Caco-2 (cell line): ENCODE results near the gene UBA5. TPM values are rescaled to one million over a fixed set of nuclear protein-coding genes. Genes with fewer than 3 reads are reported as not detected.

Source experiments
- BruUV-seq: library from RNA; stranded (reverse); fragments of 400-500 nt; replicated peaks from 2 replicates; lab custom pipeline; 2021; lab: Mats Ljungman, UMichigan
- CTCF ChIA-PET: fragments of 300-600 bp; sonication (Branson Sonifier 250); formaldehyde crosslinking; loops from one replicate; lab custom pipeline; 2022; ENCODE audit warnings: antibody characterized with exemption; lab: Charles Lee
- POLR2A ChIA-PET: fragments of 300-600 bp; sonication (Branson Sonifier 250); formaldehyde crosslinking; loops from one replicate; lab custom pipeline; 2022; ENCODE audit warnings: antibody characterized with exemption; lab: Charles Lee
- DNase-seq, 2 experiments: peaks; one replicate each; pipeline versions ENCODE4 v3.0.0 to v3.0.0-alpha.2; 2020 to 2022
- H3K27me3 ChIP-seq: replicated peaks from 2 replicates; pipeline ENCODE4 v1.6.0; 2011; ENCODE audit warnings: low read length; ENCODE audit not compliant: control insufficient read depth, insufficient read depth
- H3K36me3 ChIP-seq: 2 replicates; pipeline ENCODE4 v1.5.1; 2011; ENCODE audit warnings: low read length; ENCODE audit not compliant: control insufficient read depth, insufficient read depth
- H3K4me1 ChIP-seq: fragments of 250-450 bp; sonication (Bioruptor Pico); 2 replicates; pipeline ENCODE4 v1.5.1; 2020; ENCODE audit warnings: mild to moderate bottlenecking
- H3K4me3 ChIP-seq: 2 replicates; pipeline ENCODE4 v1.5.1; 2011; ENCODE audit warnings: low read depth, mild to moderate bottlenecking, control low read depth, low read length
- H3K9me3 ChIP-seq: fragments of 250-450 bp; sonication (Bioruptor Pico); 2 replicates; pipeline ENCODE4 v1.5.1; 2020; ENCODE audit warnings: mild to moderate bottlenecking, moderate library complexity
- H3K27ac Mint-ChIP-seq: one replicate; pipeline ENCODE4 v1.8.0; 2022; ENCODE audit warnings: mixed read lengths; ENCODE audit not compliant: unreplicated experiment
- H3K27me3 Mint-ChIP-seq: one replicate; pipeline ENCODE4 v1.8.0; 2022; ENCODE audit warnings: mixed read lengths; ENCODE audit not compliant: insufficient read depth, unreplicated experiment
- H3K36me3 Mint-ChIP-seq: one replicate; pipeline ENCODE4 v1.8.0; 2022; ENCODE audit warnings: mild to moderate bottlenecking, mixed read lengths; ENCODE audit not compliant: insufficient read depth, unreplicated experiment
- H3K4me1 Mint-ChIP-seq: one replicate; pipeline ENCODE4 v1.8.0; 2022; ENCODE audit warnings: low read depth, mixed read lengths; ENCODE audit not compliant: unreplicated experiment
- H3K4me3 Mint-ChIP-seq: one replicate; pipeline ENCODE4 v1.8.0; 2022; ENCODE audit warnings: mild to moderate bottlenecking, moderate library complexity, mixed read lengths; ENCODE audit not compliant: unreplicated experiment
- H3K9me3 Mint-ChIP-seq: one replicate; pipeline ENCODE4 v1.8.0; 2022; ENCODE audit warnings: mixed read lengths; ENCODE audit not compliant: unreplicated experiment
- CTCF ChIP-seq, 2 experiments: fragments of 200-600 bp in 1 of 2; IDR thresholded peaks; 1 replicate in 1 of 2; 2 replicates in 1 of 2; pipeline versions ENCODE4 v1.5.1 to v1.8.0; 2011 to 2022; ENCODE audit warnings: antibody characterized with exemption in 1 of 2, control low read depth in 1 of 2, inconsistent platforms in 1 of 2, low read depth in 1 of 2, low read length in 1 of 2, mild to moderate bottlenecking in 1 of 2, moderate library complexity in 1 of 2; ENCODE audit not compliant: insufficient read depth in 1 of 2, severe bottlenecking in 1 of 2, unreplicated experiment in 1 of 2
- intact Hi-C: fragments of 100-400 bp; cut with micrococcal nuclease; formaldehyde crosslinking; loops from one replicate; pipeline ENCODE4 v1.10.0; 2022; ENCODE audit not compliant: unreplicated experiment
- total RNA-seq: library from RNA; stranded (reverse); gene quantifications from 2 replicates; pipeline ENCODE4 v1.2.3, GENCODE V29; 2022

The UBA5 gene
- total RNA-seq, 1 experiment from 2014 or later, result 47.6 TPM

- peaks cover 29% of the 10 kb centered on the region for H3K4me1 Mint-ChIP-seq
- no peaks in the 10 kb centered on the region for H3K9me3 ChIP-seq
- no peaks in the 10 kb centered on the region for H3K9me3 Mint-ChIP-seq
- H3K27ac Mint-ChIP-seq, result peak overlapping the region; percentile 99
- no peaks in the 10 kb centered on the region for H3K27me3 ChIP-seq
- H3K36me3 ChIP-seq, result no peaks in the 10 kb centered on the region
- H3K4me3 Mint-ChIP-seq, result peak overlapping the region; percentile 97
- H3K27me3 Mint-ChIP-seq, result no peaks in the 10 kb centered on the region
- no peak for TF ChIP-seq CTCF (IDR thresholded peaks at IDR 0.05; ENCODE audit: insufficient read depth in 1 of 2, low read depth in 1 of 2, low read length in 1 of 2, severe bottlenecking in 1 of 2, unreplicated experiment in 1 of 2)
- H3K4me1 ChIP-seq, result peaks cover 29% of the 10 kb centered on the region
- ChIA-PET CTCF (interaction anchor here (0.7 to 1.3 kb wide), 2 partner anchors 16 to 28 kb away, joined by 3 to 8 read pairs; no protein-coding TSS in a partner anchor), POLR2A (interaction anchor here (0.6 kb wide), 1 partner anchor 22 kb away, joined by 4 read pairs; no protein-coding TSS in a partner anchor)
- BruUV-seq, result no TSS peak
- peak overlapping the region; percentile 97 for H3K4me3 ChIP-seq
- no peak for DNase-seq
- H3K36me3 Mint-ChIP-seq, result peaks cover 16% of the 10 kb centered on the region
- intact Hi-C loops, result loop anchor here (1.0 kb wide), 1 partner anchor 63 kb away; the partner anchor contains the start of gene NPHP3
Measured at GRCh38 chr3:132659000-132659364, 1.1 kb upstream of the UBA5 start.

- no peaks in the 10 kb centered on the region for H3K9me3 Mint-ChIP-seq
- TF ChIP-seq CTCF (IDR thresholded peaks at IDR 0.05; ENCODE audit: insufficient read depth in 1 of 2, low read depth in 1 of 2, low read length in 1 of 2, severe bottlenecking in 1 of 2, unreplicated experiment in 1 of 2), result peak; percentile 58 to 74
- no peaks in the 10 kb centered on the region for H3K36me3 ChIP-seq
- peak; percentile 67 to 73 for DNase-seq
- peak within 1 kb of the TSS; percentile 99 for H3K27ac Mint-ChIP-seq
- ChIA-PET CTCF (interaction anchor here (0.6 to 1.3 kb wide), 3 partner anchors 17 to 27 kb away, joined by 3 to 8 read pairs (median 6); no protein-coding TSS in a partner anchor), POLR2A (interaction anchor here (0.6 kb wide), 1 partner anchor 21 kb away, joined by 4 read pairs; no protein-coding TSS in a partner anchor)
- H3K4me3 ChIP-seq, result peak within 1 kb of the TSS; percentile 97
- no peaks in the 10 kb centered on the region for H3K27me3 Mint-ChIP-seq
- intact Hi-C loops, result loop anchor here (1.0 kb wide), 1 partner anchor 63 kb away; the partner anchor contains the start of gene NPHP3
- peak within 1 kb of the TSS; percentile 97 for H3K4me3 Mint-ChIP-seq
- no peaks in the 10 kb centered on the region for H3K9me3 ChIP-seq
- H3K4me1 Mint-ChIP-seq, result peaks cover 30% of the 10 kb centered on the region
- peaks cover 31% of the 10 kb centered on the region for H3K4me1 ChIP-seq
- TSS peak; percentile 62 for BruUV-seq
- H3K27me3 ChIP-seq, result no peaks in the 10 kb centered on the region
- H3K36me3 Mint-ChIP-seq, result peaks cover 16% of the 10 kb centered on the region
Measured at GRCh38 chr3:132659365-132660051, 621 bp upstream of the UBA5 start, which contains the start of gene ACAD11. Gene ACAD11, minus strand, starts transcription at chr3:132659809. Its CDS starts 58 bp downstream, at chr3:132659751.

- no TSS peak for BruUV-seq
- CTCF ChIA-PET, result no interaction called here
- POLR2A ChIA-PET, result no interaction called here
Measured at GRCh38 chr3:132660811-132661070, 612 bp downstream of the UBA5 start.

More at GRCh38 chr3:132660811-132661070, 612 bp downstream of the UBA5 start:
- H3K27me3 Mint-ChIP-seq, result no peaks in the 10 kb centered on the region
- peaks cover 39% of the 10 kb centered on the region for H3K4me1 ChIP-seq
- no peaks in the 10 kb centered on the region for H3K9me3 ChIP-seq
- H3K36me3 Mint-ChIP-seq, result peaks cover 11% of the 10 kb centered on the region
- peak overlapping the region; percentile 97 for H3K4me3 Mint-ChIP-seq
- intact Hi-C loops, result no loop called here
- no peaks in the 10 kb centered on the region for H3K36me3 ChIP-seq
- H3K9me3 Mint-ChIP-seq, result no peaks in the 10 kb centered on the region
- peak overlapping the region; percentile 97 for H3K4me3 ChIP-seq
- no peak for DNase-seq
- H3K4me1 Mint-ChIP-seq, result peaks cover 29% of the 10 kb centered on the region
- H3K27ac Mint-ChIP-seq, result peak overlapping the region; percentile 99
- TF ChIP-seq CTCF (IDR thresholded peaks at IDR 0.05; ENCODE audit: insufficient read depth in 1 of 2, low read depth in 1 of 2, low read length in 1 of 2, severe bottlenecking in 1 of 2, unreplicated experiment in 1 of 2), result no peak
- H3K27me3 ChIP-seq, result no peaks in the 10 kb centered on the region
